ENCODE results near the gene USP40.

Gene USP40

GRCh38 chr2:233480490-233481202 is 85.9 kb downstream of the USP40 start:
- WGBS, 2 donors (ENCODE audit: extremely low coverage in 2 of 2, insufficient read length in 2 of 2, insufficient replicate concordance in 1 of 2), result no CpG with 5 or more reads among the region's 21 CpGs
- DNase-seq (ENCODE audit: low spot score), result no peak

GRCh38 chr2:233479616-233480489 is 86.7 kb downstream of the USP40 start:
- Histone ChIP-seq H3K36me3 (replicated peaks in 1 of 2; ENCODE audit: control insufficient read depth in 2 of 2, insufficient read depth in 2 of 2, low read length in 2 of 2) (peaks cover 12 to 50% of the 10 kb centered on the region in 2 donors), H3K9me3 (replicated peaks in 1 of 2; ENCODE audit: control insufficient read depth in 2 of 2, insufficient read depth in 1 of 2, low read depth in 1 of 2, low read length in 2 of 2) (peaks cover 5 to 10% of the 10 kb centered on the region in 2 donors), H3K4me3 (ENCODE audit: low read length in 2 of 2) (no peak overlapping the region), H3K14ac (ENCODE audit: low read length) (peak overlapping the region; percentile 73), H3K23ac (ENCODE audit: low read depth, low read length, poor library complexity) (no peak overlapping the region), H2BK15ac (ENCODE audit: low read length) (no peak overlapping the region), H2AFZ (ENCODE audit: low read length) (no peak overlapping the region), H2BK5ac (ENCODE audit: low read length) (no peak overlapping the region), H3K79me1 (ENCODE audit: low read depth, low read length) (no peaks in the 10 kb centered on the region), H3K4me1 (ENCODE audit: control insufficient read depth in 2 of 2, insufficient read depth in 1 of 2, low read depth in 1 of 2, low read length in 2 of 2) (no peaks in the 10 kb centered on the region), H3K9ac (ENCODE audit: low read depth, low read length, poor library complexity) (peak overlapping the region; percentile 53), H3K18ac (ENCODE audit: low read length) (peak overlapping the region; percentile 55), H2BK120ac (ENCODE audit: low read depth, low read length) (no peak overlapping the region), H3K27ac (replicated peaks; ENCODE audit: low read length) (no peak overlapping the region), H3K4ac (ENCODE audit: low read length) (no peak overlapping the region), H4K8ac (ENCODE audit: low read depth, low read length) (no peak overlapping the region), H2BK12ac (ENCODE audit: low read length) (no peak overlapping the region), H3K4me2 (ENCODE audit: insufficient read depth, low read length, poor library complexity, severe bottlenecking) (no peak overlapping the region), H3K27me3 (ENCODE audit: control insufficient read depth in 3 of 3, insufficient read depth in 3 of 3, low read depth in 1 of 3, low read length in 3 of 3) (no peaks in the 10 kb centered on the region), H4K91ac (ENCODE audit: low read depth, low read length, poor library complexity) (no peak overlapping the region), H2AK5ac (ENCODE audit: low read depth, low read length) (peak overlapping the region; percentile 82)
- no peak for DNase-seq (ENCODE audit: low spot score)
- no CpG with 5 or more reads among the region's 27 CpGs for WGBS, 2 donors (ENCODE audit: extremely low coverage in 2 of 2, insufficient read length in 2 of 2, insufficient replicate concordance in 1 of 2)

More at GRCh38 chr2:233480490-233481202, 85.9 kb downstream of the USP40 start:
- Histone ChIP-seq H3K23ac (ENCODE audit: low read depth, low read length, poor library complexity) (no peak overlapping the region), H3K79me1 (ENCODE audit: low read depth, low read length) (no peaks in the 10 kb centered on the region), H4K8ac (ENCODE audit: low read depth, low read length) (no peak overlapping the region), H3K27me3 (ENCODE audit: control insufficient read depth in 3 of 3, insufficient read depth in 3 of 3, low read depth in 1 of 3, low read length in 3 of 3) (no peaks in the 10 kb centered on the region), H3K27ac (replicated peaks; ENCODE audit: low read length) (no peak overlapping the region), H3K9me3 (replicated peaks in 1 of 2; ENCODE audit: control insufficient read depth in 2 of 2, insufficient read depth in 1 of 2, low read depth in 1 of 2, low read length in 2 of 2) (peaks cover 5 to 10% of the 10 kb centered on the region in 2 donors), H3K14ac (ENCODE audit: low read length) (peak overlapping the region; percentile 73), H2AFZ (ENCODE audit: low read length) (no peak overlapping the region), H3K4me3 (ENCODE audit: low read length in 2 of 2) (no peak overlapping the region), H3K4ac (ENCODE audit: low read length) (no peak overlapping the region), H2BK120ac (ENCODE audit: low read depth, low read length) (no peak overlapping the region), H3K4me2 (ENCODE audit: insufficient read depth, low read length, poor library complexity, severe bottlenecking) (no peak overlapping the region), H3K36me3 (replicated peaks in 1 of 2; ENCODE audit: control insufficient read depth in 2 of 2, insufficient read depth in 2 of 2, low read length in 2 of 2) (peaks cover 12 to 58% of the 10 kb centered on the region in 2 donors), H2BK12ac (ENCODE audit: low read length) (no peak overlapping the region), H2BK15ac (ENCODE audit: low read length) (no peak overlapping the region), H4K91ac (ENCODE audit: low read depth, low read length, poor library complexity) (no peak overlapping the region), H3K4me1 (ENCODE audit: control insufficient read depth in 2 of 2, insufficient read depth in 1 of 2, low read depth in 1 of 2, low read length in 2 of 2) (no peaks in the 10 kb centered on the region), H3K9ac (ENCODE audit: low read depth, low read length, poor library complexity) (no peak overlapping the region), H2AK5ac (ENCODE audit: low read depth, low read length) (peak overlapping the region; percentile 82), H2BK5ac (ENCODE audit: low read length) (no peak overlapping the region), H3K18ac (ENCODE audit: low read length) (peak overlapping the region; percentile 55)

GRCh38 chr2:233477548-233478433 is 88.8 kb downstream of the USP40 start:
- Histone ChIP-seq H3K14ac (ENCODE audit: low read length) (no peak overlapping the region), H4K8ac (ENCODE audit: low read depth, low read length) (no peak overlapping the region), H3K18ac (ENCODE audit: low read length) (peak overlapping the region; percentile 23), H3K4me2 (ENCODE audit: insufficient read depth, low read length, poor library complexity, severe bottlenecking) (no peak overlapping the region), H2AK5ac (ENCODE audit: low read depth, low read length) (no peak overlapping the region), H4K91ac (ENCODE audit: low read depth, low read length, poor library complexity) (no peak overlapping the region), H3K4ac (ENCODE audit: low read length) (no peak overlapping the region), H3K27ac (replicated peaks; ENCODE audit: low read length) (no peak overlapping the region), H3K79me1 (ENCODE audit: low read depth, low read length) (peaks cover 2% of the 10 kb centered on the region), H3K4me3 (ENCODE audit: low read length in 2 of 2) (no peak overlapping the region), H2AFZ (ENCODE audit: low read length) (no peak overlapping the region), H3K9me3 (replicated peaks in 1 of 2; ENCODE audit: control insufficient read depth in 2 of 2, insufficient read depth in 1 of 2, low read depth in 1 of 2, low read length in 2 of 2) (peaks cover 2 to 3% of the 10 kb centered on the region in 2 donors), H3K36me3 (replicated peaks in 1 of 2; ENCODE audit: control insufficient read depth in 2 of 2, insufficient read depth in 2 of 2, low read length in 2 of 2) (peaks cover 6 to 30% of the 10 kb centered on the region in 2 donors), H2BK120ac (ENCODE audit: low read depth, low read length) (no peak overlapping the region), H2BK12ac (ENCODE audit: low read length) (no peak overlapping the region), H3K9ac (ENCODE audit: low read depth, low read length, poor library complexity) (peak overlapping the region; percentile 7), H3K23ac (ENCODE audit: low read depth, low read length, poor library complexity) (no peak overlapping the region), H2BK5ac (ENCODE audit: low read length) (no peak overlapping the region), H3K27me3 (ENCODE audit: control insufficient read depth in 3 of 3, insufficient read depth in 3 of 3, low read depth in 1 of 3, low read length in 3 of 3) (no peaks in the 10 kb centered on the region), H3K4me1 (ENCODE audit: control insufficient read depth in 2 of 2, insufficient read depth in 1 of 2, low read depth in 1 of 2, low read length in 2 of 2) (no peaks in the 10 kb centered on the region), H2BK15ac (ENCODE audit: low read length) (no peak overlapping the region)
- no peak for DNase-seq (ENCODE audit: low spot score)
- no CpG with 5 or more reads among the region's 29 CpGs for WGBS, 2 donors (ENCODE audit: extremely low coverage in 2 of 2, insufficient read length in 2 of 2, insufficient replicate concordance in 1 of 2)

Measured in neuronal stem cell (in vitro differentiated cells).